Measurements from ENCODE around the gene SELENBP1. TPM values are rescaled to one million over a fixed set of nuclear protein-coding genes. Genes with fewer than 3 reads are reported as not detected.

The SELENBP1 gene
- total RNA-seq, 3 donors from 2014 or later (not counting 1 experiment from before 2014, with no cell fraction given): not detected

DNA sequence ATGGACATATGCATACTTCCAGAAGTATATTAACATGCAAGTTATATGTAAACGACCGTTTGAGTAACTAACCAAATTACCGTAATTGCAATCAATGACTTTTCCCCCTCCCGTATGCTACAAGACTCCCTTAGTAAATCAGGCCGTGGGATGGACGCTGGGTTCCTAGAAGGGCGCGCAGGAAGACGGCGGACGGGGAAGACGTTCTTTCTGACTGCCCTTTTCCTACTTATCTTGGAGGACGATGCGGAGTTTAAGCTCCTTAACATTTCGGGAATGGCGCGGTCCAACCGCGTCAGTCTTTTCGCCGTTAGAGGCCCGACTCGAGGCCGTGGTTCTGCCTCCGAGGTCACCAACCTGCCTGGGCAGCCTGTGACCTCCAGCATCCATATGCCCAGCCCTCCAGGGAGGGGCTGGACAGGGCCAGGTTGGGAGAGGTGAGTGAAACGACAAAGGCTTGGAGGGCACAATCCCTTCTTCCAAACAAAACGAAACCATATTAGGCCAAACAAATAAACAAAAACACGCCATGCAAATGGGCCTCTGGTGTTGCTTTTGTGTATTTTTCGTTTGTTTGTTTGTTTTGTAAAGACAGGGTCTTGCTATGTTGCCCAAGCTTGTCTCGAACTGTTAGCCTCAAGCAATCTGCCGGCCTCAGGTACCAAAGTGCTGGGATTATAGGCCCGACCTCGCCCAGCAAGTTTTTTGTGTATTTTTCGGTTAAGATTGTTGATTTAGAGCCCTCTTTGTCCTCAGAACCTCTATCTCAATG lies 44.4 kb downstream of the SELENBP1 start:
- Mint-ChIP-seq H3K9me3 (no peaks in the 10 kb centered on the region), H3K27me3 (ENCODE audit: low read depth in 2 of 2) (no peaks in the 10 kb centered on the region), H3K36me3 (no peaks in the 10 kb centered on the region), H3K4me1 (peaks cover 25 to 37% of the 10 kb centered on the region in 2 donors), H3K4me3 (peak overlapping the region; percentile 95), H3K27ac (peak overlapping the region; percentile 95 to 97)
- Histone ChIP-seq H3K27ac (ENCODE audit: low read length) (peak overlapping the region; percentile 94), H3K4me3 (ENCODE audit: low read length) (peak overlapping the region; percentile 74), H3K4me1 (ENCODE audit: control insufficient read depth, insufficient read depth, low read length) (peaks cover 20% of the 10 kb centered on the region), H3K36me3 (ENCODE audit: control insufficient read depth, insufficient read depth, low read length) (peaks cover 6% of the 10 kb centered on the region), H3K9me3 (ENCODE audit: control insufficient read depth, insufficient read depth, low read length) (no peaks in the 10 kb centered on the region), H3K27me3 (ENCODE audit: control insufficient read depth, insufficient read depth, low read length) (no peaks in the 10 kb centered on the region)
- WGBS (ENCODE audit: insufficient coverage): 29% methylated on average over 32 of the region's 34 CpGs
- TF ChIP-seq, protein P1, sequence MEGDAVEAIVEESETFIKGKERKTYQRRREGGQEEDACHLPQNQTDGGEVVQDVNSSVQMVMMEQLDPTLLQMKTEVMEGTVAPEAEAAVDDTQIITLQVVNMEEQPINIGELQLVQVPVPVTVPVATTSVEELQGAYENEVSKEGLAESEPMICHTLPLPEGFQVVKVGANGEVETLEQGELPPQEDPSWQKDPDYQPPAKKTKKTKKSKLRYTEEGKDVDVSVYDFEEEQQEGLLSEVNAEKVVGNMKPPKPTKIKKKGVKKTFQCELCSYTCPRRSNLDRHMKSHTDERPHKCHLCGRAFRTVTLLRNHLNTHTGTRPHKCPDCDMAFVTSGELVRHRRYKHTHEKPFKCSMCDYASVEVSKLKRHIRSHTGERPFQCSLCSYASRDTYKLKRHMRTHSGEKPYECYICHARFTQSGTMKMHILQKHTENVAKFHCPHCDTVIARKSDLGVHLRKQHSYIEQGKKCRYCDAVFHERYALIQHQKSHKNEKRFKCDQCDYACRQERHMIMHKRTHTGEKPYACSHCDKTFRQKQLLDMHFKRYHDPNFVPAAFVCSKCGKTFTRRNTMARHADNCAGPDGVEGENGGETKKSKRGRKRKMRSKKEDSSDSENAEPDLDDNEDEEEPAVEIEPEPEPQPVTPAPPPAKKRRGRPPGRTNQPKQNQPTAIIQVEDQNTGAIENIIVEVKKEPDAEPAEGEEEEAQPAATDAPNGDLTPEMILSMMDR (IDR thresholded peaks at IDR 0.05): no peak
- intact Hi-C loops (cut with micrococcal nuclease): loop anchor here (1.0 kb wide), 3 partner anchors 19 to 71 kb away; partner anchors contain the start of genes PSMB4, RFX5 and ZNF687
- no peak for DNase-seq
- peak; percentile 8 to 12 (median 11) for ATAC-seq

DNA sequence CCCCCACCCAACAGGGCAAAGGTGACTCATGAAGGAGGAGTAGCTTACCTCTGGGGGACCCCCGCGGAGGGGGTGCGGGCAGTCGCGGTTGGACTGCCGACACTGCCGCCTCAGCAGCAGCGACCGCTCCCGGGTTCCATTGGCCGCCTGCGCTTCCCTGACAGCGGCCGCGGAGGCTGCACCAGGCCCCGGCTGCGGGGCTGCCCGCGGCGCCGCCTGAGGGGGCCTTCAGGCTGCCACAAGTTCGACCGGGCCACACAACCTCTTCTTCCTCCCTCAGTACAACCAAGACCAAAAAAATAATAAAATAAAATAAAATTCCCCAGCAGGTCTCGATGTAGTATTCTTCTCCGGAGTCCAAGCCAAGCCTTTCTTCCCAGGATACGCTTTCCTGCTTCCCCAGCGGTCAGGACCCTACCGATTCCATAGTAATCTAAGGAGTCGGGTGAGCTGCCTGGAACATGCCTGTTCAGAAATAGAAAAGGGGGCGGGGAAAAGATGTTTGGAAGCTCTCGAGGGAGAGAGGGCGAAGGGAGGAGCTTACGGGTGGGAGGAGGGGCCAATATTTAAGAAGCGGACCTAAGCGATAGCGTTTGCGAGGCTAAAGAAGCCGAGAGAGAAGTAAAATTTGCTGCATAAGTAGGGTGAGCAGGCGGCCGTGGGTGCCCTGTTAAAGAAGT lies 45.1 kb downstream of the SELENBP1 start, which contains the start of gene PI4KB:
Gene PI4KB, minus strand, starts transcription at position 194 of the 680 bp plus-strand sequence. CDS start 10,935 bp downstream, outside the sequence.
- intact Hi-C loops (cut with micrococcal nuclease): loop anchor here (1.0 kb wide), 3 partner anchors 20 to 72 kb away; partner anchors contain the start of genes PSMB4, RFX5 and ZNF687

DNA sequence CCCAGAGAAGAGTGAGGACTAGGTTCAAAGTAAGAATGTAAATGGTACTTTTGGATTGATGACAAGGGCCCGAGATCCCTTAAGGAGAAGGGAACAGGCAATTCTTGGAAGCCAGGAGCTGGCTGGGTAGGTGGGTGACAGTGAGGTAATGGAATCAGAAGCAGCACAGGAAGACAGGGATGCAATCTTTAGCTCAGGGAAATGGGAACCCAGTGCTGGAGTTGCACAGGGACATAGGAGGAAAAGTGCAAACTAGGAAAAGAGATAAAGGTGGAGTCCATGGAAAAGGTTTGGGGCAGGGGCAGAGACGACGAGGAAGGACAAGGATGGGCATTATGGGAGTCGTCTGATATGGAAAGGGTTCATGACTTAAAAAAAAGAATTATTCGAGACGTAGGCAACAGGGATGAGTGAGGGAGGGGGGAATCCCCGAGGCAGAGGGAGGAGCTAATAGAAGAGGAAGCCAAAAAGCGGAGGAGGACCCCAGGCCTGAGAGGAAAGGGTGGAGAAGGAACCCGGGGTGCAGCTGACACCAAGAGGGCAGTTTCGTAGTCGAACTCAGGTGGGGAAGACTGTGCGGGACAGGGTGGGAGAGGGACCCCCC lies 45.8 kb downstream of the SELENBP1 start:
- TF ChIP-seq, protein P1 (IDR thresholded peaks at IDR 0.05): no peak
- Histone ChIP-seq H3K36me3 (ENCODE audit: control insufficient read depth, insufficient read depth, low read length) (peaks cover 10% of the 10 kb centered on the region), H3K4me3 (ENCODE audit: low read length) (peak overlapping the region; percentile 74), H3K27me3 (ENCODE audit: control insufficient read depth, insufficient read depth, low read length) (no peaks in the 10 kb centered on the region), H3K27ac (ENCODE audit: low read length) (peak overlapping the region; percentile 94), H3K4me1 (ENCODE audit: control insufficient read depth, insufficient read depth, low read length) (peaks cover 20% of the 10 kb centered on the region), H3K9me3 (ENCODE audit: control insufficient read depth, insufficient read depth, low read length) (no peaks in the 10 kb centered on the region)
- Mint-ChIP-seq H3K27me3 (ENCODE audit: low read depth in 2 of 2) (no peaks in the 10 kb centered on the region), H3K4me3 (peak overlapping the region; percentile 95), H3K36me3 (no peaks in the 10 kb centered on the region), H3K9me3 (no peaks in the 10 kb centered on the region), H3K27ac (peak overlapping the region; percentile 95 to 97), H3K4me1 (peaks cover 36 to 48% of the 10 kb centered on the region in 2 donors)
- 4% methylated on average over 8 of the region's 12 CpGs for WGBS (ENCODE audit: insufficient coverage)
- DNase-seq: peak in 1 of 2 donors; percentile 80
- intact Hi-C loops (cut with micrococcal nuclease): loop anchor here (1.0 kb wide), 3 partner anchors 21 to 73 kb away; partner anchors contain the start of genes PSMB4, RFX5 and ZNF687
- peak; percentile 53 to 66 (median 56) for ATAC-seq

More for the DNA sequence above, 45.1 kb downstream of the SELENBP1 start, which contains the start of gene PI4KB:
- TF ChIP-seq, protein P1 (IDR thresholded peaks at IDR 0.05): no peak
- DNase-seq: peak; percentile 79 to 97
- H3K27ac ChIP-seq (ENCODE audit: low read length): peak within 1 kb of the TSS; percentile 94
- Mint-ChIP-seq H3K9me3 (no peaks in the 10 kb centered on the region), H3K4me3 (peak within 1 kb of the TSS; percentile 95), H3K27ac (peak within 1 kb of the TSS; percentile 95 to 97), H3K27me3 (ENCODE audit: low read depth in 2 of 2) (no peaks in the 10 kb centered on the region), H3K4me1 (peaks cover 30 to 42% of the 10 kb centered on the region in 2 donors), H3K36me3 (no peaks in the 10 kb centered on the region)
- under 1% methylated on average over 40 of the region's 40 CpGs for WGBS (ENCODE audit: insufficient coverage)
- H3K36me3 ChIP-seq (ENCODE audit: control insufficient read depth, insufficient read depth, low read length): peaks cover 6% of the 10 kb centered on the region
- H3K4me3 ChIP-seq (ENCODE audit: low read length): peak within 1 kb of the TSS; percentile 74
- no peaks in the 10 kb centered on the region for H3K27me3 ChIP-seq (ENCODE audit: control insufficient read depth, insufficient read depth, low read length)
- H3K9me3 ChIP-seq (ENCODE audit: control insufficient read depth, insufficient read depth, low read length): no peaks in the 10 kb centered on the region
- H3K4me1 ChIP-seq (ENCODE audit: control insufficient read depth, insufficient read depth, low read length): peaks cover 20% of the 10 kb centered on the region
- ATAC-seq: peak; percentile 90 to 97 (median 92)

All from natural killer cell (primary cell).